Measurements from ENCODE around the gene KIT. TPM values are rescaled to one million over a fixed set of nuclear protein-coding genes. Genes with fewer than 3 reads are reported as not detected.

The KIT gene
- polyA plus RNA-seq, 4 donors, result 15.2 to 20.0 (median 17.7) TPM

GRCh38 chr4:54659749-54660535, 2.2 kb downstream of the KIT start:
- no peak for DNase-seq (ENCODE audit: low read depth in 4 of 4, low spot score in 2 of 4)

GRCh38 chr4:54660591-54660990, 2.8 kb downstream of the KIT start:
- DNase-seq (ENCODE audit: low read depth in 4 of 4, low spot score in 2 of 4), result no peak

- DNase-seq (ENCODE audit: low read depth in 4 of 4, low spot score in 2 of 4), result no peak
Measured at GRCh38 chr4:54661169-54661568, 3.4 kb downstream of the KIT start.

- DNase-seq (ENCODE audit: low read depth in 4 of 4, low spot score in 2 of 4), result no peak
Measured at GRCh38 chr4:54661686-54662085, 3.9 kb downstream of the KIT start.

- no peak for DNase-seq (ENCODE audit: low read depth in 4 of 4, low spot score in 2 of 4)
Measured at GRCh38 chr4:54662123-54662522, 4.4 kb downstream of the KIT start.

GRCh38 chr4:54662901-54663585, 5.3 kb downstream of the KIT start:
- DNase-seq (ENCODE audit: low read depth in 4 of 4, low spot score in 2 of 4), result no peak

- DNase-seq (ENCODE audit: low read depth in 4 of 4, low spot score in 2 of 4), result no peak
Measured at GRCh38 chr4:54664400-54664799, 6.6 kb downstream of the KIT start.

GRCh38 chr4:54668014-54668611, 10.4 kb downstream of the KIT start:
- no peak for DNase-seq (ENCODE audit: low read depth in 4 of 4, low spot score in 2 of 4)

- no peak for DNase-seq (ENCODE audit: low read depth in 4 of 4, low spot score in 2 of 4)
Measured at GRCh38 chr4:54669831-54670230, 12.1 kb downstream of the KIT start.

GRCh38 chr4:54675721-54676461, 18.1 kb downstream of the KIT start:
- no peak for DNase-seq (ENCODE audit: low read depth in 4 of 4, low spot score in 2 of 4)

GRCh38 chr4:54676658-54677057, 18.9 kb downstream of the KIT start:
- DNase-seq (ENCODE audit: low read depth in 4 of 4, low spot score in 2 of 4), result no peak

- DNase-seq (ENCODE audit: low read depth in 4 of 4, low spot score in 2 of 4), result no peak
Measured at GRCh38 chr4:54677416-54677815, 19.7 kb downstream of the KIT start.

GRCh38 chr4:54677853-54678650, 20.3 kb downstream of the KIT start:
- no peak for DNase-seq (ENCODE audit: low read depth in 4 of 4, low spot score in 2 of 4)

- no peak for DNase-seq (ENCODE audit: low read depth in 4 of 4, low spot score in 2 of 4)
Measured at GRCh38 chr4:54678826-54679225, 21.1 kb downstream of the KIT start.

GRCh38 chr4:54679813-54680212, 22.1 kb downstream of the KIT start:
- DNase-seq (ENCODE audit: low read depth in 4 of 4, low spot score in 2 of 4), result no peak

- DNase-seq (ENCODE audit: low read depth in 4 of 4, low spot score in 2 of 4), result no peak
Measured at GRCh38 chr4:54683616-54684346, 26.0 kb downstream of the KIT start.

- no peak for DNase-seq (ENCODE audit: low read depth in 4 of 4, low spot score in 2 of 4)
Measured at GRCh38 chr4:54685810-54686209, 28.1 kb downstream of the KIT start.

GRCh38 chr4:54687887-54688841, 30.4 kb downstream of the KIT start:
- DNase-seq (ENCODE audit: low read depth in 4 of 4, low spot score in 2 of 4), result no peak
